HUES64 (cell line): ENCODE data around the gene NUDT17.
"Not testable (repeated sequence)": the region's sequence is repeated elsewhere in the genome, so short reads cannot be mapped to it uniquely, and the experiment has no call there.

Source experiments
- H3K27ac ChIP-seq: 2 replicates; pipeline ENCODE4 v1.7.0; 2013; ENCODE audit warnings: low read depth, low read length, inconsistent platforms
- H3K27me3 ChIP-seq: 2 replicates; pipeline ENCODE4 v1.6.1; 2013; ENCODE audit warnings: mild to moderate bottlenecking, low read length; ENCODE audit not compliant: insufficient read depth
- H3K36me3 ChIP-seq: 2 replicates; pipeline ENCODE4 v1.6.1; 2013; ENCODE audit warnings: mild to moderate bottlenecking, low read length; ENCODE audit not compliant: insufficient read depth
- H3K4me1 ChIP-seq: 2 replicates; pipeline ENCODE4 v1.6.1; 2013; ENCODE audit warnings: mild to moderate bottlenecking, low read length, moderate library complexity; ENCODE audit not compliant: insufficient read depth
- H3K4me3 ChIP-seq: 2 replicates; pipeline ENCODE4 v1.5.1; 2013; ENCODE audit warnings: mild to moderate bottlenecking, low read length, moderate library complexity
- H3K9ac ChIP-seq: 2 replicates; pipeline ENCODE4 v1.6.1; 2013; ENCODE audit warnings: mild to moderate bottlenecking, low read depth, low read length
- H3K9me3 ChIP-seq: 2 replicates; pipeline ENCODE4 v1.6.1; 2013; ENCODE audit warnings: low read depth, low read length; ENCODE audit not compliant: insufficient read depth
- WGBS: fragments of 150-250, 120-280 bp; methylation state at CpG from one replicate; pipeline ENCODE4 v1.1.7; 2013; ENCODE audit warnings: missing lambda C conversion rate; 5-methylcytosine and 5-hydroxymethylcytosine counted together

The NUDT17 gene

DNA sequence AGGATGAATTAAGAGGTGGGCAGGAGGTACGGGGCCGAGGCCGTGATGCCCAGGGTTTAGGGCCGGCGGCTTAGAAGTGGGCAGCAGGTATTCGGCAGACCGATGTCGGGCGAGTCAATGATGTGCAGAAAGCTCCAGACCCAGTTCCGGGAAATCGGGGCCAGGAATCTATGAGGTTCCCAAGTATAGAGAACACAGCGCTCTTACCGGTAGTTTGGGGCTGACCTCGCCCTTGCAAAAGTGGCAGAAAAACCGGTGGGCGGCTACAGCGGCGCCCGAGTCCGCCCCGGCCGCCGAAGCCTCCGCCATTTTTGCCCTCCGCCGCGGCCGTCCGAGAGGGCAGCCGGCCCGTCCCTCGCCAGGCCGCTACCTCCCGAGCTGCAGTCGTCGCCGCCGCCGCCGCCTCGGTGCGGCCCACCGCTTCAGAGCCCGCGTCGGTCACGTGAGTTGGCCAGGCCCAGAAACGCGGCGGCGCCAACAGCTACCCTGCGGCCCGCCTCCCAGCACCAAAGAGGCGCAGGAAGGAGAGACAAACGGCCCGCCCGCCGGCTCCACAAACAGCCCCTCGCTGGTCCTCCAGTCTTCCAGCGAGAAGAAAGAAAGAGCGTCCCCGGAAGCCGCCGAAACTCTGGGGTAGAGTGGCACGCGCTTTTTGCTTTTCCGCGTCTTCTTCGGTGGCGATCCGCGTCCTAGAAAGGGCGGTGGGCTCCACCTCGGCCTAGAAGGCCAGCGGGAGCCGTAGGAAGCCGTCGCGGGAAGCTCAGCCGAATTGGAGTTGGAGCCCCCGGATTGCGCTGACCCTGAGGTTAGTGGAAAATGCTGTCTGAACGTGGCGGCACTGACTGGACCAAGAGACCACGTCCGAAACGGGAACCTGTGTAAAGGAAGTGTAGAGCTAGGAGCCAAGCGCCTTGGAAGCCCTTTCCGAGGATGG lies 21.6 kb upstream of the NUDT17 start, which contains the start of the genes POLR3C and RNF115:
Gene POLR3C, plus strand, starts transcription at position 636 of the 934 bp plus-strand sequence. CDS start 1,577 bp downstream, outside the sequence.
Gene RNF115, minus strand, starts transcription at position 531 of the 934 bp plus-strand sequence. Its CDS starts 222 bp downstream, at position 309.
- Histone ChIP-seq H3K36me3 (peaks cover 30% of the 10 kb centered on the region), H3K4me3 (peak within 1 kb of the TSS; percentile 92), H3K27me3 (no peaks in the 10 kb centered on the region), H3K9me3 (no peaks in the 10 kb centered on the region), H3K9ac (peak within 1 kb of the TSS; percentile 94), H3K4me1 (no peaks in the 10 kb centered on the region), H3K27ac (peak within 1 kb of the TSS; percentile 78)
- WGBS = under 1% methylated on average over 89 of the region's 89 CpGs

DNA sequence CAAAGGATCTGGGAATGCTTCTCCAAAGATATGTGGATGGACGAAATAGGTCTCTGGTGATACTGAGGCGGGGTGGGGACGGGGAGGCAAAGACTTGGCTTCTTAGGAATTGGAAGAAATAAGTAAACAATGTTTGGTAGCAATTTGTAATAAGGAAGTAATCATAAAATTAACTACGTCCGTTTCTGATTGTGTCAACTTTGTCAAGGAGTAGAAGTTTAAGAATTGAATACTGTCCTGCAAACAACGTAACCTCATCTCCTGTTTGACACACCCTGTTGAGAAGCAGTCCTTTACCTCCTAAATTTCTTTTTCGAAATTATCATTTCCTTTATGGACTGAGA lies 21.0 kb upstream of the NUDT17 start:
- 4% methylated on average over 7 of the region's 7 CpGs for WGBS
- peak overlapping the region; percentile 92 for H3K4me3 ChIP-seq
- H3K27me3 ChIP-seq = no peaks in the 10 kb centered on the region
- peak overlapping the region; percentile 78 for H3K27ac ChIP-seq
- no peaks in the 10 kb centered on the region for H3K4me1 ChIP-seq
- H3K9ac ChIP-seq = peak overlapping the region; percentile 94
- H3K36me3 ChIP-seq = peaks cover 37% of the 10 kb centered on the region
- no peaks in the 10 kb centered on the region for H3K9me3 ChIP-seq

- Histone ChIP-seq H3K4me3 (no peak overlapping the region), H3K4me1 (no peaks in the 10 kb centered on the region), H3K27ac (no peak overlapping the region), H3K36me3 (peaks cover 52% of the 10 kb centered on the region), H3K9me3 (no peaks in the 10 kb centered on the region), H3K27me3 (no peaks in the 10 kb centered on the region), H3K9ac (no peak overlapping the region)
- WGBS = 96% methylated on average over 2 of the region's 2 CpGs
These were observed 19.4 kb upstream of the NUDT17 start for GRCh38 chr1:145826030-145826429.

DNA sequence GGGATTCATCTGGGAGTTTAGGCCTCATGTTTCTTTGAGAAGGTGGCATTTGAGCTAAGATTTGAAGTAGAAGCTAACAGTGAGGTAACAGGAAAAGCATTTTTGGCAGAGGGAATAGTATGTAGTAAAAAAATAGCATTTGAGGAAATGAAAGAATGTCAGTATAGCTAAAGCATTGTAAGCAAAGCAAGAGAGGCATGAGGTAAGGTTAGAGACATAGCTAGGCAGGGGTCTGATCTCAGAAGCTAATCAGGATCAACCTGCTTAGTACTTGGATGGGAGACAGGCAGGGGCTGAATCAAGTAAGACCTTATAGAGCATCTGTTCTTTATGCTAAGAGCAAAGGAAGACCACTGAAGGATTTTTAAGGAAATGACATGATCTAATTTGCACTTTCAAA lies 17.5 kb upstream of the NUDT17 start:
- Histone ChIP-seq H3K36me3 (peaks cover 69% of the 10 kb centered on the region), H3K4me3 (no peak overlapping the region)

GRCh38 chr1:145828367-145829026 lies 16.9 kb upstream of the NUDT17 start:
- Histone ChIP-seq H3K36me3 (peaks cover 74% of the 10 kb centered on the region), H3K9ac (no peak overlapping the region), H3K27me3 (no peaks in the 10 kb centered on the region), H3K27ac (no peak overlapping the region), H3K4me3 (no peak overlapping the region), H3K9me3 (no peaks in the 10 kb centered on the region), H3K4me1 (no peaks in the 10 kb centered on the region)

More for the DNA sequence above, 17.5 kb upstream of the NUDT17 start:
- no peak overlapping the region for H3K9ac ChIP-seq
- no peak overlapping the region for H3K27ac ChIP-seq
- no peaks in the 10 kb centered on the region for H3K9me3 ChIP-seq
- no peaks in the 10 kb centered on the region for H3K27me3 ChIP-seq
- H3K4me1 ChIP-seq = no peaks in the 10 kb centered on the region

DNA sequence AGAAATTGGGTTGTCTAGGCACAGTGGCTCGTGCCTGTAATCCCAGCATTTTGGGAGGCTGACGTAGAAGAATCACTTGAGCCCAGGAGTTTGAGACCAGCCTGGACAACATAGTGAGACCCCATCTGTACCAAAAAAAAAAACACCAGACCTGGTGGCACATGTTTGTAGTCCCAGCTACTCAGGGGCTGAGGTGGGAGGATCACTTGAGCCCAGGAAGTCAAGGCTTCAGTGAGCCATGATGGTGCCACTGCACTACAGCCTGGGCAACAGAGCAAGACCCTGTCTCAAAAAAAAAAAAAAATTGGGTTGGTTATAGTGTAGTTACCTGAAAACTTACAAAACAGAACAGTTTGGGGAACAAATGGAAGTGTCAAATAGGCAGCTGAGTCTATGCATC lies 14.6 kb upstream of the NUDT17 start:
- H3K9me3 ChIP-seq, H3K4me3 ChIP-seq, H3K27me3 ChIP-seq, H3K4me1 ChIP-seq, H3K9ac ChIP-seq, H3K27ac ChIP-seq: not testable (repeated sequence)
- peaks cover 95% of the 10 kb centered on the region for H3K36me3 ChIP-seq
- WGBS = 100% methylated on average over 2 of the region's 2 CpGs

DNA sequence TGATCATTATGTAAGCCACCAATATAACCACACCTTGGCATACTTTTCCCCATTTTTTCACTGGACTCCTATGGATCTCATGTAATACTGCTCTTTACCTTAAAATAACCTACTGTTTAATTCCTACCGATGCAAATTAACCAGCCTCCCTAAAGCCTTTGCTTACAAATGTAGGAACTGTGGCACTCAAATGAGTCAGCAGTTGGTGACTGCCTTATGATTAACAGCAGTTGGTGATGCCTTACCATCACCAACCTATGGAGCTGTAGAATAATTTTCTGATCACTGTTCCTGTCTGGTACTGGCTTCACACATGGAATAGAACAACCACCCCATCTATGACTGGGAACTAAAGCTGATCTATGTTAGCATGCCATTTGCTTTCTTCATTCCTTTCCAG lies 7.8 kb upstream of the NUDT17 start:
- no peaks in the 10 kb centered on the region for H3K9me3 ChIP-seq
- WGBS = 100% methylated on average over 1 of the region's 1 CpG
- no peak overlapping the region for H3K9ac ChIP-seq
- no peaks in the 10 kb centered on the region for H3K27me3 ChIP-seq
- H3K4me1 ChIP-seq = no peaks in the 10 kb centered on the region
- no peak overlapping the region for H3K27ac ChIP-seq
- H3K36me3 ChIP-seq = peaks cover 99% of the 10 kb centered on the region
- H3K4me3 ChIP-seq = no peak overlapping the region

GRCh38 chr1:145843031-145843430 lies 2.4 kb upstream of the NUDT17 start:
- Histone ChIP-seq H3K27ac (no peak overlapping the region), H3K4me3 (no peak overlapping the region), H3K4me1 (no peaks in the 10 kb centered on the region), H3K9ac (no peak overlapping the region), H3K27me3 (no peaks in the 10 kb centered on the region), H3K36me3 (peaks cover 60% of the 10 kb centered on the region), H3K9me3 (no peaks in the 10 kb centered on the region)
- WGBS = 98% methylated on average over 3 of the region's 3 CpGs

- Histone ChIP-seq H3K27ac (no peak overlapping the region), H3K36me3 (peaks cover 59% of the 10 kb centered on the region), H3K4me1 (no peaks in the 10 kb centered on the region), H3K9ac (no peak overlapping the region), H3K27me3 (no peaks in the 10 kb centered on the region), H3K9me3 (no peaks in the 10 kb centered on the region), H3K4me3 (peak overlapping the region; percentile 70)
- WGBS = 36% methylated on average over 4 of the region's 4 CpGs
These were observed 301 bp upstream of the NUDT17 start for GRCh38 chr1:145845144-145845513.

GRCh38 chr1:145846201-145846612 lies 777 bp downstream of the NUDT17 start:
- WGBS = 79% methylated on average over 3 of the region's 3 CpGs
- no peaks in the 10 kb centered on the region for H3K9me3 ChIP-seq
- H3K4me3 ChIP-seq = peak overlapping the region; percentile 70
- peak overlapping the region; percentile 75; the same call in 1 of the 2 replicates for H3K9ac ChIP-seq
- no peaks in the 10 kb centered on the region for H3K4me1 ChIP-seq
- H3K27me3 ChIP-seq = no peaks in the 10 kb centered on the region
- no peak overlapping the region for H3K27ac ChIP-seq
- H3K36me3 ChIP-seq = peaks cover 60% of the 10 kb centered on the region

GRCh38 chr1:145847827-145848226 lies 2.4 kb downstream of the NUDT17 start:
- no peak overlapping the region for H3K9ac ChIP-seq
- no peaks in the 10 kb centered on the region for H3K27me3 ChIP-seq
- H3K36me3 ChIP-seq = peaks cover 58% of the 10 kb centered on the region
- no peaks in the 10 kb centered on the region for H3K4me1 ChIP-seq
- H3K4me3 ChIP-seq = no peak overlapping the region
- no peak overlapping the region for H3K27ac ChIP-seq
- H3K9me3 ChIP-seq = no peaks in the 10 kb centered on the region
- 98% methylated on average over 3 of the region's 3 CpGs for WGBS
